KMS-11 (cell line): ENCODE results near the gene OVAAL.

Experiments used
- H2AFZ ChIP-seq: fragments of 200-600 bp; sonication (generic); 2 replicates; pipeline ENCODE4 v1.6.1; 2016; ENCODE audit warnings: antibody characterized with exemption, mixed run types, low read depth
- H3K27ac ChIP-seq: fragments of 200-600 bp; sonication (generic); 2 replicates; pipeline ENCODE4 v1.6.1; 2016; ENCODE audit warnings: mild to moderate bottlenecking, mixed run types
- H3K27me3 ChIP-seq: fragments of 200-600 bp; sonication (generic); 2 replicates; pipeline ENCODE4 v1.6.1; 2017; ENCODE audit warnings: mild to moderate bottlenecking, low read depth, mixed run types, moderate library complexity; ENCODE audit not compliant: insufficient read depth
- H3K36me3 ChIP-seq: fragments of 200-600 bp; sonication (generic); 2 replicates; pipeline ENCODE4 v1.6.1; 2017; ENCODE audit warnings: mild to moderate bottlenecking, mixed run types; ENCODE audit not compliant: insufficient read depth
- H3K4me1 ChIP-seq: fragments of 200-600 bp; sonication (generic); 2 replicates; pipeline ENCODE4 v1.6.1; 2016; ENCODE audit warnings: mild to moderate bottlenecking, low read depth, mixed run types; ENCODE audit not compliant: poor library complexity, severe bottlenecking
- H3K4me2 ChIP-seq: fragments of 200-600 bp; sonication (generic); 2 replicates; pipeline ENCODE4 v1.7.0; 2016; ENCODE audit warnings: mild to moderate bottlenecking, mixed run types
- H3K4me3 ChIP-seq: fragments of 200-600 bp; sonication (generic); IDR thresholded peaks from 2 replicates; pipeline ENCODE4 v1.6.1; 2017; ENCODE audit warnings: low read depth, low read length, mixed read lengths; ENCODE audit not compliant: insufficient read depth
- H3K79me2 ChIP-seq: fragments of 200-600 bp; sonication (generic); 2 replicates; pipeline ENCODE4 v1.6.1; 2016; ENCODE audit warnings: low read depth, mixed run types; ENCODE audit not compliant: insufficient read depth
- H3K9ac ChIP-seq: fragments of 200-600 bp; sonication (generic); 2 replicates; pipeline ENCODE4 v1.6.1; 2016; ENCODE audit warnings: mild to moderate bottlenecking, mixed run types
- H4K20me1 ChIP-seq: fragments of 200-600 bp; sonication (generic); 2 replicates; pipeline ENCODE4 v1.6.1; 2016; ENCODE audit warnings: mild to moderate bottlenecking, mixed run types; ENCODE audit not compliant: insufficient read depth
- TF ChIP-seq, protein P1 (sequence below): fragments of 200-600 bp; sonication (generic); conservative IDR thresholded peaks from 2 replicates; pipeline ENCODE4 v1.6.1; 2017; ENCODE audit warnings: low read depth, mild to moderate bottlenecking, antibody characterized with exemption, low read length, moderate library complexity, mixed read lengths

OVAAL gene

DNA sequence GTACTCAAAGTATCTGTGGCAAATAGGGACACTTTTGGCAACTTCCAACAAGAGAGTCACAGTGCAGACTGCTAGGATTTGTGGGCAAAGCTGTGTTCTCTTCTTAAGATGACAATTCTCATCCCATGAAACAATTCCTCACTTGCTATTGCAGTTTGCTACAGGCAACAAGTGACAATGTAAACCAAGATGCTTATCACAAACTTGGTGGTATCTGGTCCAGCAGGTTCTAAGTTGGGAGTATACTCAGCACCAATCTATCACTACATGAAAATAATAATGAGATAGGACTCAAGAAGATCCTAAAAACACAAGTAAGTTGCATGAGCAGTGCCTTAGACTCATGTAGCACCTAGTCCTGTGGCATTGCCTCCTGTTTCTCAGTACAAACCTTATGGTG, 3.4 kb upstream of the OVAAL start:
- Histone ChIP-seq H3K4me2 (no peak overlapping the region), H3K4me3 (no peak overlapping the region), H3K27ac (no peak overlapping the region), H4K20me1 (no peaks in the 10 kb centered on the region), H3K9ac (no peak overlapping the region), H3K27me3 (no peaks in the 10 kb centered on the region), H3K36me3 (no peaks in the 10 kb centered on the region), H3K4me1 (no peaks in the 10 kb centered on the region), H3K79me2 (no peaks in the 10 kb centered on the region), H2AFZ (no peak overlapping the region)
- TF ChIP-seq, protein P1, sequence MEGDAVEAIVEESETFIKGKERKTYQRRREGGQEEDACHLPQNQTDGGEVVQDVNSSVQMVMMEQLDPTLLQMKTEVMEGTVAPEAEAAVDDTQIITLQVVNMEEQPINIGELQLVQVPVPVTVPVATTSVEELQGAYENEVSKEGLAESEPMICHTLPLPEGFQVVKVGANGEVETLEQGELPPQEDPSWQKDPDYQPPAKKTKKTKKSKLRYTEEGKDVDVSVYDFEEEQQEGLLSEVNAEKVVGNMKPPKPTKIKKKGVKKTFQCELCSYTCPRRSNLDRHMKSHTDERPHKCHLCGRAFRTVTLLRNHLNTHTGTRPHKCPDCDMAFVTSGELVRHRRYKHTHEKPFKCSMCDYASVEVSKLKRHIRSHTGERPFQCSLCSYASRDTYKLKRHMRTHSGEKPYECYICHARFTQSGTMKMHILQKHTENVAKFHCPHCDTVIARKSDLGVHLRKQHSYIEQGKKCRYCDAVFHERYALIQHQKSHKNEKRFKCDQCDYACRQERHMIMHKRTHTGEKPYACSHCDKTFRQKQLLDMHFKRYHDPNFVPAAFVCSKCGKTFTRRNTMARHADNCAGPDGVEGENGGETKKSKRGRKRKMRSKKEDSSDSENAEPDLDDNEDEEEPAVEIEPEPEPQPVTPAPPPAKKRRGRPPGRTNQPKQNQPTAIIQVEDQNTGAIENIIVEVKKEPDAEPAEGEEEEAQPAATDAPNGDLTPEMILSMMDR = no peak

DNA sequence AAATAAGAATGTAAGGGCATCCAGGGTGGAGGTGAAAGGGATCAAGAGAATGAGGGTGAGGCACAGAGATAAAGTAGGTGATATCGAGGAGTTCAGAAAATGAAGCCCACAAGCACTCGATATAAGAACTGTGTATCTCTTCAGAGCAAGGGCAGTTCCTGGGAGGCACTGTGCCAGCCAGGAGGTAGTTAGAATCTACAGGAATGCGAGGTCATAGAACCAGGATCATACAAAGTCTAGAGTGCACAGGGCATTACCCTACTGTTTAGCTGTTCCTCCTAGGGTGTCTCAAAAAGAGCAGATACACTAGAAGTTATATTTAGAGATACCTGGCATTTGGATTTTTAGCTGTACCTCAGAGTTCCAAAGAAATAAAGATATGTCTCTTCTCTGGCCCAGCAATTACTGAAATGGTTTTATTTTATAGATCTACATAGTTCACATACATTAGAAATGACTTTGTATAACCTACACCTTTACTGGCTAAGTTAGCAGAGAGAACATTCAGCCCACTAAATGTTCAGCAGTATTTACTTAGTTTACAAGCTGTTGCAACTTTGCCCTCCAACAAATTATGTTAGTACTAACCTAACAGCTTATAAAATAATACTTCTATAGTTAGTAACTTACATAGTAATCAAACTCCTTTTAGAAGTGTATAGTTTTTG, 1.6 kb downstream of the OVAAL start:
- TF ChIP-seq, protein P1 = no peak
- no peaks in the 10 kb centered on the region for H4K20me1 ChIP-seq
- H3K27ac ChIP-seq = no peak overlapping the region
- H3K27me3 ChIP-seq = no peaks in the 10 kb centered on the region
- H3K9ac ChIP-seq = no peak overlapping the region
- H3K36me3 ChIP-seq = no peaks in the 10 kb centered on the region
- no peaks in the 10 kb centered on the region for H3K79me2 ChIP-seq
- no peaks in the 10 kb centered on the region for H3K4me1 ChIP-seq
- no peak overlapping the region for H3K4me3 ChIP-seq
- H3K4me2 ChIP-seq = no peak overlapping the region
- no peak overlapping the region for H2AFZ ChIP-seq

DNA sequence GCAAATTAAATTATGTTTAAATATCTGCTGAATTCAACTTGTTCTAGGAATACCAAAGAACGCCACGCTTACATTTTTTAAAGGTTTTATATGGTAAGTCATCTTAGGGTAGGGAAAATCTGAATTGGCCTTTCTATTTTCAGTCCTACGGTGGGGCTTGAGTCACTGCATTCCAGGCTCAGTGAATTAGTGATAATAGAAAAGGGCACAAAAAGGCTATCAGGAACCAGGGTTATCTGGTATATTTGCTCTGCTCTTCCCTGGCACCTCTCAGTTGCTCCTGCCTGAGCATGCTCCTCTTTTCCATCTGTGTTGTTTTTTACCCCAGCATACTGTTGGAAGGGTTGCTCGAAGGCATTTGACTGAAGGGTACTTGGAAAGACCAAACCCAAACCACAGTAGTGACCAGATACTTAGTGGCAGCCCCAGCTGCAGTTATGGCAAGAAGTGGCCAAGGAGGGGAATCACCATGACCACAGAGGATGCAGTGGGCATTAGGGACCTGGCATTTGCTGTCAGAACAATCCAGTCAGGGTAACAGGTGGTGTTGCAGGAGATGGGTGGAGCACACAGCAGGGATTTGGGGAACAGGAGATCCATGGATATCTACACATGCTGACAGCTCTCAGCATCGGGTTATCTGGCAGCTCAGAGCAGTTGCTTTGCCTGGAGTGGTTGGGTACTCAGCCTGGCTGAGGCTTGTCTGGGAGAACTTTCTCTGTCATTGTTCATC, 2.3 kb downstream of the OVAAL start:
- TF ChIP-seq, protein P1 = no peak
- no peaks in the 10 kb centered on the region for H3K4me1 ChIP-seq
- no peaks in the 10 kb centered on the region for H3K79me2 ChIP-seq
- H3K36me3 ChIP-seq = no peaks in the 10 kb centered on the region
- no peak overlapping the region for H3K4me2 ChIP-seq
- H3K27me3 ChIP-seq = no peaks in the 10 kb centered on the region
- H3K9ac ChIP-seq = no peak overlapping the region
- no peak overlapping the region for H3K4me3 ChIP-seq
- no peak overlapping the region for H3K27ac ChIP-seq
- no peak overlapping the region for H2AFZ ChIP-seq
- no peaks in the 10 kb centered on the region for H4K20me1 ChIP-seq

DNA sequence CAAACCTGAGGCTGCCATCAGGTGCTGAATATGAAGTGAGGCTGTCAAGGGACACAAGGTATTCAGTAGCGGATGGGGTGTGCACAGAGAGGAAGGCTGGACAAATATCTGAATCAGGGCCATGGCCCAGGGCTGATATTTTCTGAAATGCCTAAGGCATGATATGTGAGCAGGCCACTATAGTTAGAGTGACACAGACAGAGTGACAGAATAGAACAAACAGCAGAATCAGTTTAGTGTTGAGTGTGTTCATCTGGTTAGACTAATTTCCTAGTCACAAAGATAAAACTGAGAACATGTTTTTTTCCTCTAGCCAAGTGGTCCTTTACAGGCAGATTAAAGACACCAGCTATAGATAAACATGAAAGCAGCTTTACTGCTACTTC, 3.9 kb downstream of the OVAAL start:
- Histone ChIP-seq H3K79me2 (no peaks in the 10 kb centered on the region), H3K36me3 (no peaks in the 10 kb centered on the region), H2AFZ (no peak overlapping the region), H3K9ac (no peak overlapping the region), H3K27ac (no peak overlapping the region), H3K4me3 (no peak overlapping the region), H4K20me1 (no peaks in the 10 kb centered on the region), H3K4me2 (no peak overlapping the region), H3K4me1 (no peaks in the 10 kb centered on the region), H3K27me3 (no peaks in the 10 kb centered on the region)
- TF ChIP-seq, protein P1 = no peak
